CD4-positive, alpha-beta T cell (primary cell): ENCODE measurements around the gene POU2F3. TPM values are rescaled to one million over a fixed set of nuclear protein-coding genes. Genes with fewer than 3 reads are reported as not detected.
A peak's percentile ranks its signal among the peaks of the same experiment; 100 is the strongest.

Experiments used
- ATAC-seq: fragments of 200-7000 bp; cut with Tn5 transposase; one replicate; pipeline ENCODE4 v1.10.0; 2022; ENCODE audit warnings: mild to moderate bottlenecking; ENCODE audit not compliant: poor library complexity
- CTCF ChIA-PET: fragments of 350-600 bp; sonication (Branson Sonifier 250); formaldehyde crosslinking; loops from one replicate; lab custom pipeline; 2021; ENCODE audit warnings: antibody characterized with exemption, inconsistent platforms; lab: Charles Lee
- POLR2A ChIA-PET: fragments of 350-600 bp; sonication (Branson Sonifier 250); formaldehyde crosslinking; loops from one replicate; lab custom pipeline; 2021; ENCODE audit warnings: antibody characterized with exemption, inconsistent platforms; lab: Charles Lee
- DNase-seq, 14 experiments: peaks; one replicate each; pipeline ENCODE4 v3.0.0-alpha.2; 2013 to 2020; ENCODE audit warnings: mixed read lengths in 2 of 14
- H3K27ac ChIP-seq, 2 donors: one replicate each; pipeline versions ENCODE4 v1.5.1 to v1.7.0; 2013; ENCODE audit warnings: low read length in 2 of 2, low read depth in 1 of 2, mild to moderate bottlenecking in 1 of 2
- H3K27me3 ChIP-seq, 2 experiments: 1 replicate in 1 of 2; 2 replicates in 1 of 2; pipeline versions ENCODE4 v1.6.1 to v1.7.0; 2013; ENCODE audit warnings: low read length in 2 of 2, control low read depth in 1 of 2, mild to moderate bottlenecking in 1 of 2, moderate library complexity in 1 of 2; ENCODE audit not compliant: insufficient read depth in 2 of 2, control insufficient read depth in 1 of 2
- H3K36me3 ChIP-seq: one replicate; pipeline ENCODE4 v1.6.1; 2013; ENCODE audit warnings: low read length, control low read depth; ENCODE audit not compliant: insufficient read depth
- H3K4me1 ChIP-seq: one replicate; pipeline ENCODE4 v1.6.1; 2013; ENCODE audit warnings: low read length, control low read depth; ENCODE audit not compliant: insufficient read depth
- H3K4me3 ChIP-seq: one replicate; pipeline ENCODE4 v1.5.1; 2013; ENCODE audit warnings: mild to moderate bottlenecking, low read length, moderate library complexity
- H3K9me3 ChIP-seq, 2 experiments: 1 replicate in 1 of 2; 2 replicates in 1 of 2; pipeline versions ENCODE4 v1.6.1 to v1.7.0; 2013; ENCODE audit warnings: low read length in 2 of 2, mild to moderate bottlenecking in 2 of 2, control low read depth in 1 of 2, moderate library complexity in 1 of 2; ENCODE audit not compliant: control insufficient read depth in 1 of 2, insufficient read depth in 1 of 2
- H3K27ac Mint-ChIP-seq: one replicate; pipeline ENCODE4 v1.8.0; 2020; ENCODE audit warnings: mixed read lengths
- H3K27me3 Mint-ChIP-seq: one replicate; pipeline ENCODE4 v1.8.0; 2021; ENCODE audit warnings: mixed read lengths
- H3K36me3 Mint-ChIP-seq: one replicate; pipeline ENCODE4 v1.8.0; 2021; ENCODE audit warnings: low read depth, mixed read lengths
- H3K4me1 Mint-ChIP-seq: one replicate; pipeline ENCODE4 v1.8.0; 2021; ENCODE audit warnings: low read depth, mixed read lengths
- H3K4me3 Mint-ChIP-seq: one replicate; pipeline ENCODE4 v1.8.0; 2020; ENCODE audit warnings: mild to moderate bottlenecking, mixed read lengths
- H3K9me3 Mint-ChIP-seq: one replicate; pipeline ENCODE4 v1.8.0; 2020; ENCODE audit warnings: mixed read lengths
- CTCF ChIP-seq: fragments of 200-600 bp; IDR thresholded peaks from one replicate; pipeline ENCODE4 v1.8.0; 2022; ENCODE audit warnings: antibody characterized with exemption, mild to moderate bottlenecking
- intact Hi-C, 2 experiments: fragments of 100-400 bp; cut with DNase I in 1 of 2; cut with micrococcal nuclease in 1 of 2; formaldehyde crosslinking; loops; one replicate each; pipeline versions ENCODE4 v1.15.1 to v1.9.0; 2023 to 2025; cut with DNase I, micrococcal nuclease
- total RNA-seq, 174 experiments: library from RNA in 2 of 174; stranded (reverse) in 2 of 174; gene quantifications; one replicate each; pipeline ENCODE4 v1.2.3 and lab custom pipeline; 2021 to 2026

Gene POU2F3
- total RNA-seq, 2 experiments from 2014 or later = not detected

GRCh38 chr11:120229451-120230424 is 10.2 kb upstream of the POU2F3 start:
- Histone ChIP-seq H3K27me3 (peaks cover 6 to 7% of the 10 kb centered on the region in 2 experiments), H3K9me3 (no peaks in the 10 kb centered on the region), H3K36me3 (no peaks in the 10 kb centered on the region), H3K4me1 (no peaks in the 10 kb centered on the region), H3K4me3 (no peak overlapping the region), H3K27ac (no peak overlapping the region)
- Mint-ChIP-seq H3K9me3 (no peaks in the 10 kb centered on the region), H3K4me3 (no peak overlapping the region), H3K27me3 (peaks cover 27% of the 10 kb centered on the region), H3K27ac (no peak overlapping the region), H3K36me3 (no peaks in the 10 kb centered on the region), H3K4me1 (no peaks in the 10 kb centered on the region)
- ChIA-PET POLR2A (interaction anchor here (0.6 kb wide), 1 partner anchor 185 kb away, joined by 3 read pairs; no protein-coding TSS in a partner anchor), CTCF (no interaction called here)
- DNase-seq (peak in 4 of 14 experiments; percentile 10 to 47 (median 30)), ATAC-seq (no peak)
- TF ChIP-seq CTCF = peak; percentile 52
- intact Hi-C loops = loop anchor here in 1 of 2 experiments (2.0 to 5.0 kb wide), 2 partner anchors 57 to 562 kb away; no protein-coding TSS in a partner anchor

GRCh38 chr11:120230433-120231071 is 9.4 kb upstream of the POU2F3 start:
- H3K27ac Mint-ChIP-seq = no peak overlapping the region
- no peak overlapping the region for H3K4me3 Mint-ChIP-seq
- no peak for TF ChIP-seq CTCF

GRCh38 chr11:120231963-120232362 is 8.0 kb upstream of the POU2F3 start:
- Mint-ChIP-seq H3K4me1 (no peaks in the 10 kb centered on the region), H3K36me3 (no peaks in the 10 kb centered on the region), H3K9me3 (no peaks in the 10 kb centered on the region), H3K27ac (no peak overlapping the region), H3K4me3 (no peak overlapping the region), H3K27me3 (peaks cover 47% of the 10 kb centered on the region)
- intact Hi-C loops = loop anchor here in 1 of 2 experiments (5.0 kb wide), 1 partner anchor 565 kb away; no protein-coding TSS in a partner anchor
- DNase-seq (no peak), ATAC-seq (no peak)
- Histone ChIP-seq H3K4me1 (no peaks in the 10 kb centered on the region), H3K27me3 (peaks cover 3 to 7% of the 10 kb centered on the region in 2 experiments), H3K36me3 (no peaks in the 10 kb centered on the region), H3K27ac (no peak overlapping the region), H3K4me3 (no peak overlapping the region), H3K9me3 (no peaks in the 10 kb centered on the region)
- TF ChIP-seq CTCF = no peak
- POLR2A ChIA-PET = no interaction called here
- CTCF ChIA-PET = no interaction called here

More at GRCh38 chr11:120230433-120231071, 9.4 kb upstream of the POU2F3 start:
- Mint-ChIP-seq H3K9me3 (no peaks in the 10 kb centered on the region), H3K27me3 (peaks cover 34% of the 10 kb centered on the region), H3K4me1 (no peaks in the 10 kb centered on the region), H3K36me3 (no peaks in the 10 kb centered on the region)
- Histone ChIP-seq H3K27me3 (peaks cover 3 to 7% of the 10 kb centered on the region in 2 experiments), H3K36me3 (no peaks in the 10 kb centered on the region), H3K27ac (no peak overlapping the region), H3K4me3 (no peak overlapping the region), H3K9me3 (no peaks in the 10 kb centered on the region), H3K4me1 (no peaks in the 10 kb centered on the region)
- ChIA-PET CTCF (no interaction called here), POLR2A (no interaction called here)
- ATAC-seq = no peak
- intact Hi-C loops = loop anchor here in 1 of 2 experiments (5.0 kb wide), 1 partner anchor 563 kb away; no protein-coding TSS in a partner anchor
- no peak for DNase-seq
